Measurements from ENCODE around the gene TMEM125.

The TMEM125 gene

DNA sequence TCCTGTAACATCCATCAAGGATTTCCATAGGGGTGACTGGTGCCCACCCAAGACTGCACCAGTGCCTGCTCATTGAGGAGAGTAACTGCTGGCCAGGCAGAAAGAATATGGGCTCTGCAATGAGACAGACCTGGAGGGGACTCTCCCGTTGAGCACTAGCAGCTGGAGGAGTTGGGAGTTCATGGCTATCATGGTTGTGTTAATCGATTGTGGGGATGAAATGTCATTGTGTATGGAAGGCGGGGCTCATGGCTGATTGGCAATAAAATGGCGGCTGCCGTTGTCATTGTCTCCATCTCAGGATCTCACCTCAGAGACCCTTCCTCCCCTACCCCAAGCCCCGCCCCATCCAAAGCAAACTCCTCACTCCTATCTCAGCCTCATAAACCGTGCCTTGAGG, 3.9 kb downstream of the TMEM125 start:
- DNase-seq (ENCODE audit: low read depth in 2 of 2, low spot score in 1 of 2), result no peak

DNA sequence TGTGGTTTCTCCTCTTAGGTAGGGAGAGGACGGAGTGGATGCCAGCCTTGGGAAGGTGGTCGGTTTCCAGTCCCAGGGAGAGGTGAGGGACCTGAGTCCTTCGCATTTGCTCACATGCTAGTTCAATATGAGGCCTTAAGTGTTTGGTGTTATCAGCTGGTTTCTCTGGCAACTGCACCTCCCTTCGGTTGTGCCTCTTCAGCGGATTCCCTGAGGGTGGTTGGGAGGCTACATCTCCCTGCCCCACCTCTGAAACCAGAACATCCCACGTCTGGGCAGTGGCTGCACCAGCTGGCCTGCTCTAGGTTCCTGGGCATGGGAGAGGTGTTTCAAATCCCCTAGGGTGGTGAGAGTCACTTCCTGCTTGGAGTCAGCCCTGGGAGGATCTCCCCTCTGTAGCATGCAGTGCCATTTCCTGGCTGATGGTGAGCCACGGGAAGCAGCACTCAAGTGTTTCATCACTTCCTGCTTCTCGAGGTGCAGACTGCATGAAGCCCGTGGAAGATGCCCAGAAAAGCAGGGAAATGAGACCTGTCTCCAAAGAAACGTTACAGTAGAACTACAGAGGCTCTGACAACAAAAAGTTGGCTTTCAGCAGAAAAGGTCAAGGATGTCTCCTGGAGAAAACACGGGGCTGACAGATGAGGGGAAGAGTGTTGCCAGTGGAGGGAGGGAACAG, 4.5 kb downstream of the TMEM125 start:
- no peak for DNase-seq (ENCODE audit: low read depth in 2 of 2, low spot score in 1 of 2)

DNA sequence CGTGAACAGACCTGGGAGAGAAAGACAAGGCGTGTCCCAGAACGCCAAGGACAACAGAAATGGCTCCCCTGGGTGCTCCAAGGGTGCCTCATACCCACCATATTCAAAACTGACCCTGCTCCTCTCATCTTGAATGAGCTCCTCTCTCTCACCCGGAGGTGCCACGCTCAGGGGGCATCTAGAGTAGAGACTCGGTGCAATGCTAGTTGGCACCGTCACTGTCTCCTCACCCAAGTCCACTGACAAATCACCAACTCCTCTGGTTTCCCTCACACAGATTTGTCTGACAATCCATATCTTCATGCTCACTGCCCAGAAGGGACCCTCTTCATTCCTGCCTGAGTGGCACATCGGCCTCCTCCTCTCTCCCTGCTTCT, 5.0 kb downstream of the TMEM125 start:
- no peak for DNase-seq (ENCODE audit: low read depth in 2 of 2, low spot score in 1 of 2)

DNA sequence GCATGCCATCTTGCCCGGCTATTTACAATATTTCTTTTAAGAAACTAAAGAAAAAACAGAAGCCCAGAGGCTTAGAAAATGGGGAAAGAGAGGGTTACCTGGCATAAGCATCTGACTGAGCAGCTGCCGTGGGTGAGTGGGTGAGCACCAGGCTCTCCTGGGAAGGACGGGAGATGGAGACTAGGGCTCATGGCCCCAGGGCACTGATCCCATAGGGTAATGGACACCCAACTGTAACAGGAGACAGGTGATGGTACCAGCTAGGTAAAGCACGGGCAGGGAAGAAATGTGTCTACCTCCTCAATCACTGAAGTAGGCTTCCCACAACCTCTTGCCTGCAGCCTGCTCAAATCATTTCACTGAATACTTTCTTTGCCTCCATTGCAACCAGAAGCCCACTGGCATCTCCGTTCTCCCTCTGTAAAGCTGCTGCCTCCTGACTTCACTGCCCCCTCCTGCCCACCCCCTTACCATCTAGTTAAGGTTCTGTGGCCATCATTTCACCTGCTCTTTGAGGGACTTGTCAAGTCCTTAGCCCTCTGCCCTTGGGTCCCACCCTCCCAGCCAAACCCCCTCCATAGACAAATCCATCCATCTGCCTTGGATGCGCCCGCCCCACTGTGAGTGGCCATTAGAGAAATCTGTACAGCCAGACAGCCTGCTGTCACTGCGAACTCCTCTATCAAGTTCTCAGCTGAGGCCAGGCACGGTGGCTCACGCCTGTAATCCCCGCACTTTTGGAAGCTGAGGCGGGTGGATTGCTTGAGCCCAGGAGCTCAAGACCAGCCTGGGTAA, 6.2 kb downstream of the TMEM125 start:
- no peak for DNase-seq (ENCODE audit: low read depth in 2 of 2, low spot score in 1 of 2)

DNA sequence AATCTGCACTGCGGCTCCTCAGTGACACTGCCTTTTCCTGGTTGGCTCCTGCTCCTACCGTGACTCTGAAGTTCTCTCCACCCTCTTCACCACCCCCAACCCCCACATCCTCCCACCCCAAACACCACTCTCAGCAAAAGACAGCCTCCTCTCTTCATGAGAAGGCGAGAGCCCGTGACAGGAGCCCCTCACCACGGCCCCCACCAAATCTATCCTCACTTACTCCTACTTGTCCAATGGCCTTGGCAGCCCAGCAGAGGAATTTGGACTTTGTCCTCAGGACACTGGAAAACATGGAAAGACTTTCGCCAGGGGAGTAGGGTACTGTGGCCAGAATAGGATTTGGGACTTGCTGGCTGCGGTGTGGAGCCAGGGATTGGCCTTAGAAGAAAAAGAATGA, 6.9 kb downstream of the TMEM125 start:
- DNase-seq (ENCODE audit: low read depth in 2 of 2, low spot score in 1 of 2), result no peak

DNA sequence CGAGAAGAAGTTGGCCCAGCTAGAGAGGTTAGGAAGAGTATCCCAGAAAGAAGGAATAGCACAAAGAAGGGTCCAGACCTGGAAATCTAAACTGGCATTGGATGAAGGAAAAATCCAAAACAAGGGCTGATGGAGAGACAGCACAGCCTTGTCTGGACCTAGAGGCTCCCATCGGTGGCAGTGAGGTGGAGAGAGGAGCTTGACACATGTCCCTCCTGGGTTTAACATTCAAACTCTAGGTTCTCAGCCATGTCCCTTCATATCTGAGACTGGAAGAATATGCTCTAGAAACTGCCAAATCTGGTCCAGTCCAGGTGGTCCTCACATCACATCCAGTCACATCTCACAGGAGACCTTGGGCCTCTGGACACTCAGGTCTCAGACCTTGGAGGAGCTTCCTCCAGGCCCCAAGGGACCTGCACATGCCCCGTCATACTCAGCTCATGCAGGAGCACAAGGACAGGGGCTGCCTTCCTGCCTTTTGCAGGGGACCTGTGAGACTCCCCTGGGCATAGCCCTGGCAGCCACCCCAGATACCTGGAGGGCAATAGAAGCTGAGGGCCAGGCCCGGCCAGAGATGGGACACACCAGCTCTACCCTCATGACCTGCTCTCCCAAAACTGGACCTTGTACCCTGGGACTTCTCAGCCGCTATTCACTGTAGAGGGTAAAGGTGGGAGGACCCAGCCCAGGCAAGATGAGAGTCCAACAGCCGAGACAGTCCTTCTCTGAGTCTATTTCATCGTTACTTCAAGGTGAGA, 7.5 kb downstream of the TMEM125 start:
- DNase-seq (ENCODE audit: low read depth in 2 of 2, low spot score in 1 of 2), result no peak

DNA sequence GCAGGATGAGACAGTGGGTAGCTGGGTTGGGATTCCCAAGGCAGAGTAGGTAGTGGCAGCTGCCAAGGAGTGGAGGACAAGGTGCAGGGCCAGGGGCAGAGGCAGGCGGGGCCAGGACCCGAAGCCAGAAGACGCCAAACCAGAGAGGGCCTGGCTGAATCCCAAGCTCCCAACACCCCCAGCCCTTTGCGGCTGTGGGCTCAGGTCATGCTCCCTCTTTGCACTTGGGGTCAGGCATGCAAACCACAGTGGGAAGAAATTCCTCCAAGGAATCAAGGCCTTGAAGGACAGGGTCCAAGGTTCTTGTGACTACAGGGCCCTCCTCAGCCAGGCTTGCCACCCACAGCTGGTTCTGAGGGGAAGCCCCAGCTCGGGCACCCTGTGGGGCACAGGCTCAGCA, 9.4 kb downstream of the TMEM125 start:
- no peak for DNase-seq (ENCODE audit: low read depth in 2 of 2, low spot score in 1 of 2)

DNA sequence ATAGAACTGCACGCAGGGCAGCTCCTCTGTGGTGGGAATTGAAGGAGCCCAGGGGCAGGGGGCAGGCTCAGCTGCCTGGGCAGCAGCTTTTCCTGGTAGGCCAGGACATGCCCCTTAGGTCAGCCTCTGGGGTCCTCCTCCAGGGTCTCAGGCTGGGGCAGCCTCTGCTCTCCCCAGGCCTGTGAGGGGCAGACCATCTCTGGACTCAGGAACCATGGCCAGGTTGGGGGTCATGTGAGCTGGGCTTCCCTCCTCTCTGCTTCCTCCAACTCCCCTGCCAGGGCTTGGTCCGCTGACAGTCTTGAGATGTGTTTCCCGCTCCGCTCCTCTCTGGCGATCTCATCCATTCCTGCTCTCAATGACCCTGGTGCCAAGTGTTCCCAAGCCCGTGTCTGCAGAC, 9.9 kb downstream of the TMEM125 start:
- no peak for DNase-seq (ENCODE audit: low read depth in 2 of 2, low spot score in 1 of 2)

DNA sequence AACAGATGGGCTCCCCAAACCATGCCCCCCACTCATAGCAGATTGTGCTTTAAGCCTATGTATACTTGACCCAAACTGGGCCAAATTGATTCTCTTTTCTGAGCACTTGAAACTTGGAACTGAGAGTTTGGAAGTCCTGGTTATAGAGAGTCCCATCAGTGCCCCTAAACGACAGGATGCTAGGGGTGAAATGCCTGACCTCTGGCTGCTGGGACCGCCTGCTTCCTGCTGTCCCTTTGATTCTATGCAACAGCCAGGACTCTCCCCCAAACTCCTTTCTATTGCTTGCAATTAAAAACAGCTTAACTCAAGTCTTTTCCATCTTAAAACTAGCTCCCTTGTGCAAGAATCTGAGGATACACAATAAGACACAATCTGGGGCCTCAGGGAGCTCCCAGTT, 10.9 kb downstream of the TMEM125 start:
- DNase-seq (ENCODE audit: low read depth in 2 of 2, low spot score in 1 of 2), result no peak

DNA sequence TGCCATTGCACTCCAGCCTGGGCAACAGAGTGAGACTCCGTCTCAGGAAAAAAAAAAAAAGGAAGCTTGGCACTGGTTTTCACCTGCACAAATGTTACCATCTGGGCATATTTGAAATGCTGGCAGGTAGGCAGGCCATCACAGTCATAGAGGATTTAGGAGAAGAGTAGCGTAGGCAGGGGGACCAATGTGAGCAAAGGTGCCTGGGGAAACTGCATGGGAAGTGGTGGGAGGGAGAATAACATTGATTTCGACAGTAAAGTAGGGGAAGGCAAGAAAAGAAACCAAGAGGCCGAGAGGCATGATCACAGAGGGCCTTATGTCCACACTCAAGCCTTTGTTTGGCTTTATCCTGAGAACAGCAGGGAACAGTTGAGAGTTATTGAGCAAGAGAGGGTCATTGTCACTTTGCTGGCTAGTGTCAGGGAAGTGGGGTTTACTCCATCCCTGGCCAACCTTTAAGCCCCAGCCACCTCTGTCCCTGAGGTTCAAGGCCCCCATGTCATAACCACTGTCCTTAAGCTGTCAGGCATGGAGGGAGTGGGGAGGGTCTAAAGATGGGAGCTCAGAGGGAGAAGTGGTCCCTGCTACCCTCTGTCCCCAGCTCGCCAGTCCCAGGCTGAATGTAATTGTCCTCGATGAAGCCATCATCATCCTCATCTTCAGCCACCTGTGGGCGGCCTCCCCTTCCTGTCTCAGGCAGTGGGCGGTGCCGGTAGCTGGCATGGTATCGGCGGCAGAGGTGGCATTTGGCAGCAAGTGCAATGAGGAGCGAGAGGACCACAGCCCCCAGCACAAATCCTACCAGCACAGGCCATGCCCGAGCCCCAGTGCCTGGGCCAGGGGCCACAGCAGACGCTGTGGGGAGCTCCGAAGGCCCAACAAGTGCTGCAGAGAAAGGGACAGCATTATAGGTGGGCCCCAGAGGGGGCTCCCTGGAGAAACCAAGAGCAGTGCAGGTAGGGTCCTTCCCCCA, 12.7 kb downstream of the TMEM125 start:
- no peak for DNase-seq (ENCODE audit: low read depth in 2 of 2, low spot score in 1 of 2)

DNA sequence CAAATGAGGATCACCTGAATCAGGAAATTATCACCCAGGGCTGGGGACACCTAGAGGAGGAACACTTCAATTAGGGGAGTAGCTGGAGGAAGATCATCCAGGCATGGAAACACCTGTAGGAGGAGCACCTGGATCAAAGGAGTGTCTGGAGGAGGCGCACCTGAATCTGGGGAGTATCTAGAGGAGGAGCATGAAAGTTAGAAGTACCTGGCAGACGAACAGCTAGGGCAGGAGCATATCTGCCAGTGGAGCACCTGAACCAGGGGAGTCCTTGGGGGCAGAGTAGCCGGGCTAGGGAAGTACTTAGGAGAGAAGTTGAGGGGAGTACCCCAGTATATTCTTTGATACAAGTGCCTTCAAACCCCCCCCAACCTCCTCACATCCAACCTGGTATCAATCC, 14.3 kb downstream of the TMEM125 start:
- no peak for DNase-seq (ENCODE audit: low read depth in 2 of 2, low spot score in 1 of 2)

DNA sequence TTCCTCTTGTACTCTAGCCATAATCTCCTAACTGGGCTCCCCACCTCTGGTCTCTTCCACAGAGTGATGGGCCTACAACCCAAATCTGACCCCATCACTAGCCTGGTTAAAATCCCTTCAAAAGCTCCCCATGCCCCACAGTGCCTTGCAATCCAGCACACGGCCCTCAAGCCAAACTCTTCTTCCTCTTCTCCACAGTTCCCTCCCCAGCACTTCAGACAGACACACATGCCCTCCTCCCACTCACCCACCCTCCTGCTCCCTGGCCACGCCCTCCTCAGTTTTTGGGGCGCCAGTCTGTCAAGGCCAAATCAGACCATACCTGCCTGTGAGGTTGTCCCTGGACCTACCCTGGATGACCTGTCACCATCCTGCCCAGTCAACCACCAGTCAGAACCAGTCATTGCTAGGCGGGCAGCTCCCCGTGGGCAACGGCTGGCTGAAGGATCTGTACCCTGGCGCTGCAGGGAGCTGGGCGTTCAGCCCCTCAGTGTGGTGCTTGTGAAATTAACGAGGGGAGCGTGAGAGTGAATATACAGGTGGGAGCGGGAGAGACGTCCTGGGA, 14.8 kb downstream of the TMEM125 start:
- DNase-seq (ENCODE audit: low read depth in 2 of 2, low spot score in 1 of 2), result no peak

DNA sequence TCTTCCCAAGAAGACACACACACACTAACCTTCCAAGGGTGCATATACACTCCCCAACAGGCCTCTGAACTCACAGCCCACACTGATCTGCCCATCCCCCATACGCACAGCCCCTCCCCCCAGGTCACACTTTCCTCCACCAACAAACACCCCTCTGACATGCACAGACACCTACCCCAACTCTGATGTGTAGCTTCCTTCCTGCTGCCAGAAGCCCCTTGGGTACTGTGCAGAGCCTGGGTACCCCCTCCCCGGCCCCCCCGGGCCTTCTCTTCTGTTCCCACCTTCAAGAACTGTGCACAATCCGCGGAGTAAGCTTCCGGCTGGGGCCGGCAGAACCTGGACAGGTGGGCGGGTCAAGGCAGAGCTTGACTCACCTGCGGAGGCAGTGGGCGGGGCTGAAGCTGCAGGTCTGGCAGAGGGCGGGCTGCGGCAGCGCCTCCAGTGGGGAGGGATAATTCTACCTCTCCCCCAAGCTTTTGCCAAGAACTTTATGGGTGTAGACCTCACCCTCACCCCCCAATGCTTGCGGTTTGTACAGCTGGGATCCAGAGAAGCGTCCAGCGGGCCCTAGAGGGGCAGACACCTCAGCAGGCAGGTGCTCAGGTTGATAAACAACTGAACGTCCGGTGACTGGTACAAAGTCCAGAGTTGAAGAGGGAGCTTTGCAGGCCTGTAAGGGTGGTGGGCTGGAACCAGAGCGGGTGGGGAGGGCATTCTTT, 15.6 kb downstream of the TMEM125 start, which contains the start of gene C1orf210:
TSS of gene C1orf210 (minus strand) at position 313 of the 722 bp plus-strand sequence. CDS start 2,311 bp downstream, outside the sequence.
- DNase-seq (ENCODE audit: low read depth in 2 of 2, low spot score in 1 of 2), result no peak

DNA sequence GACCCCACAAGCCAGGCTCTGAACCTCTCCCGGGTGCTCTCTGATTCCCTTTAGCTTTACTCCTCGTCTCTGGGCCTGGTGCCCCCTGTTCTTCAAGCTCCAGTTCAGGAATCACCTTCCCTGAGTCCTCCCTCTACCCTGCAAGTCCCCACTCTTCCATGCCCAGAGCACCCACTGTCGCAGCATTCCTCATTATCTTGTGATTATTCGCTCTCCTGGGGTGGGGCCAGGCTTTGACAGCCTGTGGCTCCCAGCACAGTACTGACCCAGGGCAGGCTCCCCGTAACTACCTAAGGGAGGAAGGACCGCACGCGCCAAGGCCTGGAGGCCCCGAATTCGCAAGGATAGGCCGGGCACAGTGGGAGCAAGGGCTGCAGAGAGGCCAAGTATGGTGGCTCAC, 16.3 kb downstream of the TMEM125 start:
- no peak for DNase-seq (ENCODE audit: low read depth in 2 of 2, low spot score in 1 of 2)

DNA sequence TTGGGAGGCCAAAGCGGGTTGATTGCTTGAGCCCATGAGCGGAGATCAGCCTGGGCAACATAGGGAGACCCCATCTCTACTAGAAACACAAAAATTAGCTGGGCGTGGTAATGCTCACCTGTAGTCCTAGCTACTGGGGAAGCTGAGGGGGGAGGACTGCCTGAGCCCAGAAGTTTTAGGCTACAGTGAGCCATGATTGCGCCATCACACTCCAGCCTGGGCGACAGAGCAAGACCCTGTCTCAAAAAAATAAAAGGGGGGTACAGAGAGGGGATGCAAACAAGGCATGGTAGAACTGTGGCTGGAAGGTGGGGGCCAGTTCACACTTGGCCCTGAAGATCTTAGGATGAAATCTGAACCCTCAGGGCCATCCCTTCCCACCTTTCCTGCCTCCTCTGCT, 16.8 kb downstream of the TMEM125 start:
- no peak for DNase-seq (ENCODE audit: low read depth in 2 of 2, low spot score in 1 of 2)

DNA sequence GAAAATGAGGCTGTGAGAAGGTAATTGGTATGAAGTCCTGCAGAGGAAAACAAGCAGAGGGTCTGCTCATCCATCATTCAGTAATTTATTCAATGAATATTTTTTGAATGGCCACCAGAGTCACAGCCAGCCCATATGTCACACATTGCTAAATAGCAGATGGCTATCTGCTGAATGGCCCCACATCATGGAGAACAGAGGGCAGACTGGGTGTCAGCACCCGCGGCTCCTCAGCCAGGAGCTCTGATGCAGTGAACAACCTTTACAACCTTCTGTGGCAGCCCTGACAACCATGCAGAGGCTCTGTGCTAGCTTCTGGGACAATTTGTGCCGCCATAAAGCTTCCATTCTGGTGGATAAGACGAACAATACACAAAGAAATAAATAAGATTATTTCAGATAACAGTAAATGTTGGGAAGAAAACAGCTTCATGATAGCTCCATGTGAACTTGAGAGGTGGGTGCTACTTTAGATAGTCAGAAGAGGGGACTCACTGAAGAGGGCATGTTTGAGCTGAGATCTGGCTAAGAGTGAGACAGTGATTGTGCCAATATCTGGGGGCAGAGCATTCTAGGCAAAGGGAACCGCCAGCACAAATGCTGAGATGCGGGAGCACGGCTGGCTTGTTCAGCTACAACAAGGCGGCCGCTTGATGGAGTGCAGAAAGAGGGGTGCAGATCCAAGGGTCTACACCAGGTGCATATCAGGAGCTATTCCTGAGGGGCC, 18.4 kb downstream of the TMEM125 start:
- no peak for DNase-seq (ENCODE audit: low read depth in 2 of 2, low spot score in 1 of 2)

DNA sequence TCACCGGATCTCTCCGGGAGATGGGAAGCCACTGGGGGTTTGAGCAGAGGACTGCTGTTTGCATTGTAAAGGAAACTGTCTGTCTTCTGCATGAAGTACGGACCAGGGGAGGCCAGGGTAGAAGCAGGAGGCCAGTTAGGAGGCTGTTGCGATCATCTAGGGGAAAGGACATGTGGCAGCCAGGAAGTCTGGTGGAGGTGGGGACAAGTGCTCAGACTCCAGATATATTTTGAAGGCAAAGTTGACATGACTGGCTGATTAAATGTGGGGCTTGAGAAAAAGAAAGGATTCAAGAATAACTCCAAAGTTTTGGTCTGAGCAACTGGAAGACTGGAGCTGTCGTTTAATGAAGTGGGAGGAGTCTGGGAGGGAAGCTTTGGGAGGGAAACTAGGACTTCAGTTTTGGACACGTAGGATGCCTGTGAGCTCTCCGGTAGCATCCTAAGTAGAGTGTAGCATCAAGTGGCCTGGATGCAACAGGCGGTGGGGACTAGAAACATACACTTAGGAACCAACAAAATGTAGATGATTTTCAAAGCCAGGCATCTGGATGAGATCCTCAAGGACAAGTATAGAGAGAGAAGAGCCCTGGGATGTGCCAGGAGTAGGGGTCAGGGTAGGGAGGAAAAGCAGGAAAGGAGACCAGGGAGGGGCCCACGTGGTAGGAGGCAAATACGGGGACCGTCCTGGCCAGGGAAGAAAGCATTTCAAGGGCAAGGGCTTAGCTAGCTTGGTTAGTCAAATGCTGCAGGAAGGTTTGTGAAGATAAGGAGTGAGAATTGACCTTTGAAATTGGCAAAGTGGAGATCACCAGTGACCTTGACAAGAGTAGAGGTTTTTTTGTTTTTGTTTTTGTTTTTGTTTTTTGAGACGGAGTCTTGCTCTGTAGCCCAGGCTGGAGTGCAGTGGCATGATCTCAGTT, 19.3 kb downstream of the TMEM125 start:
- DNase-seq (ENCODE audit: low read depth in 2 of 2, low spot score in 1 of 2), result no peak

DNA sequence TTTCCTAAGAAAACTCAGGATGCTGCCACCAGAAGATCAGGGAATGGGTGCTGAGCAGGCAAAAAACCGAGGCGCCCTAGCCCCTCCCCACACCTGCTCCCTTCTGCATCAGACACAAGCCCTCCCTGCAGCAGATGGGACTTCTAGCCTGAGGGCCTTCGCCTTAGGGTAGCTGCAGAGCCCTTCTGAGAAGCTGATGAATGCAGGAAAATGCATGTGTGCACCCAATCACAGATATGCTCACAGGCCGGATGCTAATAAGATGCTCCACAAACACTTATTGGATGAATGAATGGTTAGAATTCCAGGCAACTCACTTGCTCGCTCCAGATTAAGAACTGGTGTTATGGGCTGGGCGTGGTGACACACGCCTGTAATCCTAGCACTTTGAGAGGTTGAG, 22.4 kb downstream of the TMEM125 start:
- DNase-seq (ENCODE audit: low read depth in 2 of 2, low spot score in 1 of 2), result no peak

Data from stimulated activated CD8-positive, alpha-beta memory T cell treated with anti-CD3 and anti-CD28 coated beads, Interleukin-4, amount 100 ng/mL, for 1 hour (primary cell).